ENCODE data around the gene PCDHB12. TPM values are rescaled to one million over a fixed set of nuclear protein-coding genes. Genes with fewer than 3 reads are reported as not detected.
A peak's percentile ranks its signal among the peaks of the same experiment; 100 is the strongest.
"Not testable (repeated sequence)": the region's sequence is repeated elsewhere in the genome, so short reads cannot be mapped to it uniquely, and the experiment has no call there.

Gene PCDHB12
- total RNA-seq, 2 experiments from 2014 or later, result not detected

DNA sequence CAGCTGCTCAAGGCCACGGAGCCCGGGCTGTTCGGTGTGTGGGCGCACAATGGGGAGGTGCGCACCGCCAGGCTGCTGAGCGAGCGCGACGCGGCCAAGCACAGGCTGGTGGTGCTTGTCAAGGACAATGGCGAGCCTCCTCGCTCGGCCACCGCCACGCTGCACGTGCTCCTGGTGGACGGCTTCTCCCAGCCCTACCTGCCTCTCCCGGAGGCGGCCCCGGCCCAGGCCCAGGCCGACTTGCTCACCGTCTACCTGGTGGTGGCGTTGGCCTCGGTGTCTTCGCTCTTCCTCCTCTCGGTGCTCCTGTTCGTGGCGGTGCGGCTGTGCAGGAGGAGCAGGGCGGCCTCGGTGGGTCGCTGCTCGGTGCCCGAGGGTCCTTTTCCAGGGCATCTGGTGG lies 19.4 kb upstream of the PCDHB12 start:
- POLR2A ChIA-PET; H3K4me3 Mint-ChIP-seq; H3K36me3 Mint-ChIP-seq; ATAC-seq (ENCODE audit: low read depth); H3K4me1 Mint-ChIP-seq; H3K27ac Mint-ChIP-seq; DNase-seq: not testable (repeated sequence)
- H3K27me3 Mint-ChIP-seq, result peaks cover 16% of the 10 kb centered on the region
- peaks cover 29% of the 10 kb centered on the region for H3K9me3 Mint-ChIP-seq

DNA sequence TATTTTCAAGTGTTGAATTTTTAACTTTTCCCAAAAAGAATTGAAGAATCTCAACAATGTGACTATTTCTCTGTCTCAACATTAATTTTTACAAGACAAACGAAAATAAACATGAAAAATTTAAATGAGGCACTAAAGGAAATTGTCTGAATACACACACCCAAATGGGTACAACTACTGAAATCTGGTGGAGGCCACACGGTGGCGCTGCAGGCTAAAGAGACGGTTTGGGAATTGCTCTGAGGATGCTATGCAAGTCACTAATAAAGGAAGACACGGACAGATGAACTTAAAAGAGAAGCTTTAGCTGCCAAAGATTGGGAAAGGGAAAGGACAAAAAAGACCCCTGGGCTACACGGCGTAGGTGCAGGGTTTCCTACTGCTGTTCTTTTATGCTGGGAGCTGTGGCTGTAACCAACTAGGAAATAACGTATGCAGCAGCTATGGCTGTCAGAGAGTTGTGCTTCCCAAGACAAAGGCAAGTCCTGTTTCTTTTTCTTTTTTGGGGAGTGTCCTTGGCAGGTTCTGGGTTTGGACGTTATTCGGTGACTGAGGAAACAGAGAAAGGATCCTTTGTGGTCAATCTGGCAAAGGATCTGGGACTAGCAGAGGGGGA lies 16.3 kb upstream of the PCDHB12 start, which contains the start of gene PCDHB10:
Gene PCDHB10 (plus strand): TSS at position 244 of the 616 bp plus-strand sequence. CDS start 200 bp downstream, at position 444.
- H3K36me3 Mint-ChIP-seq, result peaks cover 1% of the 10 kb centered on the region
- H3K9me3 Mint-ChIP-seq, result peaks cover 26% of the 10 kb centered on the region
- DNase-seq, result peak; percentile 41
- H3K4me3 Mint-ChIP-seq, result no peak within 1 kb of the TSS
- H3K4me1 Mint-ChIP-seq, result no peaks in the 10 kb centered on the region
- no peak within 1 kb of the TSS for H3K27ac Mint-ChIP-seq
- POLR2A ChIA-PET, result no interaction called here
- H3K27me3 Mint-ChIP-seq, result peaks cover 8% of the 10 kb centered on the region
- no peak for ATAC-seq (ENCODE audit: low read depth)

DNA sequence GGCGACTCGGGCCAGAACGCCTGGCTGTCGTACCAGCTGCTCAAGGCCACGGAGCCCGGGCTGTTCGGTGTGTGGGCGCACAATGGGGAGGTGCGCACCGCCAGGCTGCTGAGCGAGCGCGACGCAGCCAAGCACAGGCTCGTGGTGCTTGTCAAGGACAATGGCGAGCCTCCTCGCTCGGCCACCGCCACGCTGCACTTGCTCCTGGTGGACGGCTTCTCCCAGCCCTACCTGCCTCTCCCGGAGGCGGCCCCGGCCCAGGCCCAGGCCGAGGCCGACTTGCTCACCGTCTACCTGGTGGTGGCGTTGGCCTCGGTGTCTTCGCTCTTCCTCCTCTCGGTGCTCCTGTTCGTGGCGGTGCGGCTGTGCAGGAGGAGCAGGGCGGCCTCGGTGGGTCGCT lies 14.2 kb upstream of the PCDHB12 start:
- H3K27ac Mint-ChIP-seq; ATAC-seq (ENCODE audit: low read depth); POLR2A ChIA-PET; H3K4me3 Mint-ChIP-seq; H3K4me1 Mint-ChIP-seq; H3K27me3 Mint-ChIP-seq; H3K36me3 Mint-ChIP-seq; DNase-seq: not testable (repeated sequence)
- H3K9me3 Mint-ChIP-seq, result peaks cover 22% of the 10 kb centered on the region

DNA sequence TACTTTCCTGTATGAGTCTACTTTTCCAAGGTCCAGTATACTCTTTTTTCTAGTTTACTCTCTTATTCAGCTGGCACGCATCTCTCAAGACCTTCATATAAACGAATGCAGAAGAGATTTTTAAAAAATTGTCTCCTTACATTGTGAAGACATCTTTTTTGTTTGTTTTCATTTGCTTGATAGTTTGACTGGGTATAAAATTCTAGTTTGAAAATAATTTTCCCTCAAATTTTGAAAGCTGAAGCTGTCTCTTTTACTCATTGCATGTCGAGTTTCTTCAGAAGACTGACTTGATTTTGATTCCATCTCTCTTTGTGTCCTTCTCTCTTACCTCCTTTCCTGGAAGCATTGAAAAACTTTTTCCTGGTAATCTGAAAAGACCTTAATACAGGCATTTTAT lies 12.2 kb upstream of the PCDHB12 start:
- peaks cover 8% of the 10 kb centered on the region for H3K27me3 Mint-ChIP-seq
- H3K36me3 Mint-ChIP-seq, result peaks cover 1% of the 10 kb centered on the region
- DNase-seq (no peak), ATAC-seq (ENCODE audit: low read depth) (no peak)
- H3K4me3 Mint-ChIP-seq, result no peak overlapping the region
- peaks cover 30% of the 10 kb centered on the region for H3K9me3 Mint-ChIP-seq
- POLR2A ChIA-PET, result no interaction called here
- no peak overlapping the region for H3K27ac Mint-ChIP-seq
- H3K4me1 Mint-ChIP-seq, result no peaks in the 10 kb centered on the region

DNA sequence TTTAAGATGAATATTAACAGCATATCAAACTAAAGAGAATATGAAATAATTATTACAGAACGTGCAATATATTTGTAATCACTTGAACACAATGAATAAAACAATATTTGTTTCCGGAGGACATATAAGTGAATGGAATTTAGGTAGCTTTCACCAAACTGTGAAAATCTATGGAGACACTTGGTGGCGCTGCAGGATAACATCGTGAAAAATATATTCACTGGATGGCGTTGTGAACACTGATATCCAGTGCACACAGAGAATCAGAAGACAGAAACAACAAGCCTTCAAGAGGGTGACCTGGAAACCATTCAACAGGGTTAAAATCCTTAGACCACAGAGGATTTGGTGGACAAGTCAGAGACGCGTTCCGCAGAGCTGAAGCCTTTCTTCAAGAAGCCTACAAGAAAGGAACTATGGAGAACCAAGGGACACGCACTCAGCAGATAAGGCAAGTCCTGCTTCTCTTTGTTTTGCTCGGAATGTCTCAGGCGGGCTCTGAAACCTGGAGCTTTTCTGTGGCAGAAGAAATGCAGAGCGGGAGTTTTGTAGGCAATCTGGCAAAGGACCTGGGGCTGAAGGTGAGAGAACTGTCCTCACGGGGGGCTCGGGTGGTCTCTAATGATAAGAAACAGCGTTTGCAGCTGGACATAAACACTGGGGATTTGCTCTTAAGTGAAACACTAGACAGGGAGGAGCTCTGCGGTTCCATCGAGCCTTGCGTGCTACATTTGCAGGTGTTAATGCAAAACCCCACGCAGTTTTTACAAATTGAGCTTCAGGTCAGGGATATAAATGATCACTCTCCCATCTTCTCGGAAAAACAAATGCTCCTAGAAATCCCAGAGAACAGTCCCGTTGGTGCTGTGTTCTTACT lies 8.9 kb upstream of the PCDHB12 start, which contains the start of gene PCDHB11:
Gene PCDHB11 (plus strand): TSS at position 269 of the 877 bp plus-strand sequence. CDS start 148 bp downstream, at position 417.
- Mint-ChIP-seq H3K4me3 (no peak within 1 kb of the TSS), H3K27ac (no peak within 1 kb of the TSS), H3K27me3 (peaks cover 4% of the 10 kb centered on the region), H3K9me3 (peaks cover 19% of the 10 kb centered on the region), H3K36me3 (no peaks in the 10 kb centered on the region), H3K4me1 (no peaks in the 10 kb centered on the region)
- POLR2A ChIA-PET, result no interaction called here
- ATAC-seq (ENCODE audit: low read depth) (no peak), DNase-seq (no peak)

DNA sequence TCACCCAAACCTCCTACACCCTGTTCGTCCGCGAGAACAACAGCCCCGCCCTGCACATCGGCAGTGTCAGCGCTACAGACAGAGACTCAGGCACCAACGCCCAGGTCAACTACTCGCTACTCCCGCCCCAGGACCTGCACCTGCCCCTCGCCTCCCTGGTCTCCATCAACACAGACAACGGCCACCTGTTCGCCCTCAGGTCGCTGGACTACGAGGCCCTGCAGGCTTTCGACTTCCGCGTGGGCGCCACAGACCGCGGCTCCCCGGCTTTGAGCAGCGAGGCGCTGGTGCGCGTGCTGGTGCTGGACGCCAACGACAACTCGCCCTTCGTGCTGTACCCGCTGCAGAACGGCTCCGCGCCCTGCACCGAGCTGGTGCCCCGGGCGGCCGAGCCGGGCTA lies 7.4 kb upstream of the PCDHB12 start:
- H3K27ac Mint-ChIP-seq; H3K36me3 Mint-ChIP-seq; POLR2A ChIA-PET; ATAC-seq (ENCODE audit: low read depth); H3K4me1 Mint-ChIP-seq; DNase-seq; H3K4me3 Mint-ChIP-seq; H3K27me3 Mint-ChIP-seq: not testable (repeated sequence)
- H3K9me3 Mint-ChIP-seq, result peaks cover 19% of the 10 kb centered on the region

DNA sequence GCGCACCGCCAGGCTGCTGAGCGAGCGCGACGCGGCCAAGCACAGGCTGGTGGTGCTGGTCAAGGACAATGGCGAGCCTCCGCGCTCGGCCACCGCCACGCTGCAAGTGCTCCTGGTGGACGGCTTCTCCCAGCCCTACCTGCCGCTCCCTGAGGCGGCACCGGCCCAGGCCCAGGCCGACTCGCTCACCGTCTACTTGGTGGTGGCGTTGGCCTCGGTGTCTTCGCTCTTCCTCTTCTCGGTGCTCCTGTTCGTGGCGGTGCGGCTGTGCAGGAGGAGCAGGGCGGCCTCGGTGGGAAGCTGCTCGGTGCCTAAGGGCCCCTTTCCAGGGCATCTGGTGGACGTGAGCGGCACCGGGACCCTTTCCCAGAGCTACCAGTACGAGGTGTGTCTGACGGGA lies 6.9 kb upstream of the PCDHB12 start:
- ATAC-seq (ENCODE audit: low read depth); H3K27ac Mint-ChIP-seq; H3K4me1 Mint-ChIP-seq; H3K36me3 Mint-ChIP-seq; DNase-seq; H3K4me3 Mint-ChIP-seq; H3K27me3 Mint-ChIP-seq; POLR2A ChIA-PET: not testable (repeated sequence)
- peaks cover 14% of the 10 kb centered on the region for H3K9me3 Mint-ChIP-seq

DNA sequence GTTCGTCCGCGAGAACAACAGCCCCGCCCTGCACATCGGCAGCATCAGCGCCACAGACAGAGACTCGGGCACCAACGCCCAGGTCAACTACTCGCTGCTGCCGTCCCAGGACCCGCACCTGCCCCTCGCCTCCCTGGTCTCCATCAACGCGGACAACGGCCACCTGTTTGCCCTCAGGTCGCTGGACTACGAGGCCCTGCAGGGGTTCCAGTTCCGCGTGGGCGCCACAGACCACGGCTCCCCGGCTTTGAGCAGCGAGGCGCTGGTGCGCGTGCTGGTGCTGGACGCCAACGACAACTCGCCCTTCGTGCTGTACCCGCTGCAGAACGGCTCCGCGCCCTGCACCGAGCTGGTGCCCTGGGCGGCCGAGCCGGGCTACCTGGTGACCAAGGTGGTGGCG lies 1.8 kb downstream of the PCDHB12 start:
- DNase-seq; ATAC-seq (ENCODE audit: low read depth); H3K36me3 Mint-ChIP-seq; H3K4me3 Mint-ChIP-seq; H3K27ac Mint-ChIP-seq; POLR2A ChIA-PET; H3K4me1 Mint-ChIP-seq: not testable (repeated sequence)
- H3K27me3 Mint-ChIP-seq, result peaks cover 17% of the 10 kb centered on the region
- peaks cover 13% of the 10 kb centered on the region for H3K9me3 Mint-ChIP-seq

DNA sequence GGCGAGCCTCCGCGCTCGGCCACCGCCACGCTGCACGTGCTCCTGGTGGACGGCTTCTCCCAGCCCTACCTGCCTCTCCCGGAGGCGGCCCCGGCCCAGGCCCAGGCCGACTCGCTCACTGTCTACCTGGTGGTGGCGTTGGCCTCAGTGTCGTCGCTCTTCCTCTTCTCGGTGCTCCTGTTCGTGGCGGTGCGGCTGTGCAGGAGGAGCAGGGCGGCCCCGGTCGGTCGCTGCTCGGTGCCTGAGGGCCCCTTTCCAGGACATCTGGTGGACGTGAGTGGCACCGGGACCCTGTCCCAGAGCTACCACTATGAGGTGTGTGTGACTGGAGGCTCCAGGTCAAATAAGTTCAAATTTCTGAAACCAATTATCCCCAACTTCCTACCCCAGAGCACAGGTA lies 2.3 kb downstream of the PCDHB12 start:
- Mint-ChIP-seq H3K27me3 (peaks cover 19% of the 10 kb centered on the region), H3K9me3 (peaks cover 14% of the 10 kb centered on the region)
- H3K4me3 Mint-ChIP-seq; POLR2A ChIA-PET; DNase-seq; H3K4me1 Mint-ChIP-seq; ATAC-seq (ENCODE audit: low read depth); H3K36me3 Mint-ChIP-seq; H3K27ac Mint-ChIP-seq: not testable (repeated sequence)

DNA sequence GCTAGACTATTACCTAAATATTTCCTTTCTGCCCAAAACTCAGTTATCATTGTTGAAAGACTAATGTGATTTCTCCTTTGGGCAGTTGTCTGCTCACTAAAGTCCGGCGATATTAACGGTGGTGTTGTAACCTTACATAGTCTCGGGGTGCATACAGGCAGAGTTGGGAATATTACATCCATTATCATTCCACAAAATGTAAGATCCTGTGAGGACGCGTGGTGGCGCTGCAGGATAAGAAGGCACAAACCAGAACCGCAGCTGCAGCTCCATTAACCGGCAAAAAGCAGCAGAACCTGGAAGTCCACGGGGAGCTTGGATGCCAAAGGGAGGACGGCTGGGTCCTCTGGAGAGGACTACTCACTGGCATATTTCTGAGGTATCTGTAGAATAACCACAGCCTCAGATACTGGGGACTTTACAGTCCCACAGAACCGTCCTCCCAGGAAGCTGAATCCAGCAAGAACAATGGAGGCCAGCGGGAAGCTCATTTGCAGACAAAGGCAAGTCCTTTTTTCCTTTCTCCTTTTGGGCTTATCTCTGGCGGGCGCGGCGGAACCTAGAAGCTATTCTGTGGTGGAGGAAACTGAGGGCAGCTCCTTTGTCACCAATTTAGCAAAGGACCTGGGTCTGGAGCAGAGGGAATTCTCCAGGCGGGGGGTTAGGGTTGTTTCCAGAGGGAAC lies 5.3 kb downstream of the PCDHB12 start, which contains the start of gene PCDHB13:
Gene PCDHB13 (plus strand): TSS at position 264 of the 684 bp plus-strand sequence. CDS start 205 bp downstream, at position 469.
- DNase-seq; H3K4me1 Mint-ChIP-seq; H3K36me3 Mint-ChIP-seq; H3K27ac Mint-ChIP-seq; ATAC-seq (ENCODE audit: low read depth); POLR2A ChIA-PET; H3K4me3 Mint-ChIP-seq: not testable (repeated sequence)
- H3K27me3 Mint-ChIP-seq, result peaks cover 22% of the 10 kb centered on the region
- H3K9me3 Mint-ChIP-seq, result peaks cover 18% of the 10 kb centered on the region

DNA sequence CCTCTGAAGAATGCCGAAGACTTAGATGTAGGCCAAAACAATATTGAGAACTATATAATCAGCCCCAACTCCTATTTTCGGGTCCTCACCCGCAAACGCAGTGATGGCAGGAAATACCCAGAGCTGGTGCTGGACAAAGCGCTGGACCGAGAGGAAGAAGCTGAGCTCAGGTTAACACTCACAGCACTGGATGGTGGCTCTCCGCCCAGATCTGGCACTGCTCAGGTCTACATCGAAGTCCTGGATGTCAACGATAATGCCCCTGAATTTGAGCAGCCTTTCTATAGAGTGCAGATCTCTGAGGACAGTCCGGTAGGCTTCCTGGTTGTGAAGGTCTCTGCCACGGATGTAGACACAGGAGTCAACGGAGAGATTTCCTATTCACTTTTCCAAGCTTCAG lies 6.1 kb downstream of the PCDHB12 start:
- H3K4me1 Mint-ChIP-seq; H3K4me3 Mint-ChIP-seq; ATAC-seq (ENCODE audit: low read depth); H3K27ac Mint-ChIP-seq; DNase-seq; POLR2A ChIA-PET; H3K36me3 Mint-ChIP-seq: not testable (repeated sequence)
- peaks cover 21% of the 10 kb centered on the region for H3K9me3 Mint-ChIP-seq
- H3K27me3 Mint-ChIP-seq, result peaks cover 14% of the 10 kb centered on the region

DNA sequence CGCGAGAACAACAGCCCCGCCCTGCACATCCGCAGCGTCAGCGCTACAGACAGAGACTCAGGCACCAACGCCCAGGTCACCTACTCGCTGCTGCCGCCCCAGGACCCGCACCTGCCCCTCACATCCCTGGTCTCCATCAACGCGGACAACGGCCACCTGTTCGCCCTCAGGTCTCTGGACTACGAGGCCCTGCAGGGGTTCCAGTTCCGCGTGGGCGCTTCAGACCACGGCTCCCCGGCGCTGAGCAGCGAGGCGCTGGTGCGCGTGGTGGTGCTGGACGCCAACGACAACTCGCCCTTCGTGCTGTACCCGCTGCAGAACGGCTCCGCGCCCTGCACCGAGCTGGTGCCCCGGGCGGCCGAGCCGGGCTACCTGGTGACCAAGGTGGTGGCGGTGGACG lies 7.0 kb downstream of the PCDHB12 start:
- H3K4me1 Mint-ChIP-seq; H3K36me3 Mint-ChIP-seq; DNase-seq; POLR2A ChIA-PET; ATAC-seq (ENCODE audit: low read depth); H3K4me3 Mint-ChIP-seq; H3K27ac Mint-ChIP-seq; H3K27me3 Mint-ChIP-seq: not testable (repeated sequence)
- H3K9me3 Mint-ChIP-seq, result peaks cover 18% of the 10 kb centered on the region

DNA sequence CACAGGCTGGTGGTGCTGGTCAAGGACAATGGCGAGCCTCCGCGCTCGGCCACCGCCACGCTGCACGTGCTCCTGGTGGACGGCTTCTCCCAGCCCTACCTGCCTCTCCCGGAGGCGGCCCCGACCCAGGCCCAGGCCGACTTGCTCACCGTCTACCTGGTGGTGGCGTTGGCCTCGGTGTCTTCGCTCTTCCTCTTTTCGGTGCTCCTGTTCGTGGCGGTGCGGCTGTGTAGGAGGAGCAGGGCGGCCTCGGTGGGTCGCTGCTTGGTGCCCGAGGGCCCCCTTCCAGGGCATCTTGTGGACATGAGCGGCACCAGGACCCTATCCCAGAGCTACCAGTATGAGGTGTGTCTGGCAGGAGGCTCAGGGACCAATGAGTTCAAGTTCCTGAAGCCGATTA lies 7.5 kb downstream of the PCDHB12 start:
- H3K27me3 Mint-ChIP-seq; H3K36me3 Mint-ChIP-seq; DNase-seq; H3K27ac Mint-ChIP-seq; H3K4me1 Mint-ChIP-seq; POLR2A ChIA-PET; H3K4me3 Mint-ChIP-seq; ATAC-seq (ENCODE audit: low read depth): not testable (repeated sequence)
- peaks cover 16% of the 10 kb centered on the region for H3K9me3 Mint-ChIP-seq

Measured in activated naive CD8-positive, alpha-beta T cell treated with anti-CD3 and anti-CD28 coated beads, Interleukin-2, amount 10 ng/mL, durations not matched to agents 7 days and 5 days (primary cell).